Uterus (tissue), 2 donors: Measurements from ENCODE around the gene LEKR1.

Source experiments
- POLR2A ChIP-seq, 2 donors: fragments of 450-650 bp; IDR thresholded peaks; one replicate each; pipeline ENCODE4 v1.6.1; 2016; ENCODE audit warnings: antibody characterized with exemption in 2 of 2, mild to moderate bottlenecking in 1 of 2, moderate library complexity in 1 of 2
- TF ChIP-seq, protein P1 (sequence below), 4 experiments: fragments of 200-600 bp in 2 of 4; fragments of 450-650 bp in 2 of 4; sonication (generic) in 2 of 4; IDR thresholded peaks; one replicate each; pipeline ENCODE4 v1.5.1; 2016 to 2019; ENCODE audit warnings: antibody characterized with exemption in 4 of 4, mild to moderate bottlenecking in 2 of 4, moderate library complexity in 1 of 4

DNA sequence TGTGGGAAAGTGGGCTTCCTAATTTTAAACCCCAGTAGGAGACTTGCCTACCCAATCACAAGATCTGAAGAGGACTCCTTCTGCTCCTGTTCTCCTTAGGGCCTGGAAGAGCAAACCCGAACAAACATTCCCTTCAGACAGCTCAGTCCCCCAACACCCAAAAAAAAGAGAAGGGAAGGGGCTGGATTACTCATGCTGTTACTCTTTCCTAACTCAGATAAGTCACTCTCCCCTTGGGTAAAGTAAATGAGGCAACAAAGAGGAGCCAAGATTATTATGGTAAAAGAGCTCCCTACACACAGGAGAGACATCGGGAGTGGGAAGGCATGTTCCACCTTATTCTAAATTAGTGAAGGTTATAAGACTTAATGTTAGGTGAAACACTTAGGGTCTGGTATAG is 18.1 kb upstream of the LEKR1 start:
- TF ChIP-seq, protein P1, sequence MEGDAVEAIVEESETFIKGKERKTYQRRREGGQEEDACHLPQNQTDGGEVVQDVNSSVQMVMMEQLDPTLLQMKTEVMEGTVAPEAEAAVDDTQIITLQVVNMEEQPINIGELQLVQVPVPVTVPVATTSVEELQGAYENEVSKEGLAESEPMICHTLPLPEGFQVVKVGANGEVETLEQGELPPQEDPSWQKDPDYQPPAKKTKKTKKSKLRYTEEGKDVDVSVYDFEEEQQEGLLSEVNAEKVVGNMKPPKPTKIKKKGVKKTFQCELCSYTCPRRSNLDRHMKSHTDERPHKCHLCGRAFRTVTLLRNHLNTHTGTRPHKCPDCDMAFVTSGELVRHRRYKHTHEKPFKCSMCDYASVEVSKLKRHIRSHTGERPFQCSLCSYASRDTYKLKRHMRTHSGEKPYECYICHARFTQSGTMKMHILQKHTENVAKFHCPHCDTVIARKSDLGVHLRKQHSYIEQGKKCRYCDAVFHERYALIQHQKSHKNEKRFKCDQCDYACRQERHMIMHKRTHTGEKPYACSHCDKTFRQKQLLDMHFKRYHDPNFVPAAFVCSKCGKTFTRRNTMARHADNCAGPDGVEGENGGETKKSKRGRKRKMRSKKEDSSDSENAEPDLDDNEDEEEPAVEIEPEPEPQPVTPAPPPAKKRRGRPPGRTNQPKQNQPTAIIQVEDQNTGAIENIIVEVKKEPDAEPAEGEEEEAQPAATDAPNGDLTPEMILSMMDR (IDR thresholded peaks at IDR 0.05), result no peak
- TF ChIP-seq POLR2A (IDR thresholded peaks at IDR 0.05), result no peak
